Chondrocyte (in vitro differentiated cells): ENCODE measurements around the gene ITGB8. TPM values are rescaled to one million over a fixed set of nuclear protein-coding genes. Genes with fewer than 3 reads are reported as not detected.

Experiments used
- DNase-seq: peaks from one replicate; pipeline ENCODE4 v3.0.0; 2021; ENCODE audit warnings: mixed read lengths, low spot score
- H3K27ac Mint-ChIP-seq: one replicate; pipeline ENCODE4 v1.8.0; 2021; ENCODE audit warnings: mild to moderate bottlenecking, moderate library complexity, mixed read lengths; ENCODE audit not compliant: unreplicated experiment
- H3K27me3 Mint-ChIP-seq: 2 replicates; pipeline ENCODE4 v1.8.0; 2021; ENCODE audit warnings: low read depth, mixed read lengths
- H3K36me3 Mint-ChIP-seq: 2 replicates; pipeline ENCODE4 v1.8.0; 2021; ENCODE audit warnings: low read depth, mixed read lengths
- H3K4me1 Mint-ChIP-seq: 2 replicates; pipeline ENCODE4 v1.8.0; 2021; ENCODE audit warnings: low read depth, mild to moderate bottlenecking, mixed read lengths
- H3K4me3 Mint-ChIP-seq: one replicate; pipeline ENCODE4 v1.8.0; 2021; ENCODE audit warnings: mild to moderate bottlenecking, moderate library complexity, mixed read lengths; ENCODE audit not compliant: unreplicated experiment
- H3K9me3 Mint-ChIP-seq: 2 replicates; pipeline ENCODE4 v1.8.0; 2021; ENCODE audit warnings: low read depth, mixed read lengths
- CTCF ChIP-seq: fragments of 200-600 bp; sonication (generic); IDR thresholded peaks from 2 replicates; pipeline ENCODE4 v1.5.0; 2021; ENCODE audit warnings: antibody characterized with exemption, mild to moderate bottlenecking, moderate library complexity
- total RNA-seq: library from RNA; stranded (reverse); gene quantifications from 3 replicates; pipeline ENCODE4 v1.2.1, GENCODE V29; 2021

Gene ITGB8
- total RNA-seq, 1 donor from 2014 or later: 0.40 TPM

GRCh38 chr7:20313626-20314025, 17.1 kb upstream of the ITGB8 start:
- no peaks in the 10 kb centered on the region for H3K36me3 Mint-ChIP-seq
- H3K4me3 Mint-ChIP-seq: no peak overlapping the region
- no peak overlapping the region for H3K27ac Mint-ChIP-seq
- no peak for DNase-seq
- TF ChIP-seq CTCF: no peak
- no peaks in the 10 kb centered on the region for H3K9me3 Mint-ChIP-seq
- no peaks in the 10 kb centered on the region for H3K27me3 Mint-ChIP-seq
- peaks cover 4% of the 10 kb centered on the region for H3K4me1 Mint-ChIP-seq

GRCh38 chr7:20314198-20314597, 16.5 kb upstream of the ITGB8 start:
- TF ChIP-seq CTCF: no peak
- H3K4me3 Mint-ChIP-seq: no peak overlapping the region
- H3K27me3 Mint-ChIP-seq: no peaks in the 10 kb centered on the region
- H3K27ac Mint-ChIP-seq: no peak overlapping the region
- DNase-seq: no peak
- no peaks in the 10 kb centered on the region for H3K36me3 Mint-ChIP-seq
- no peaks in the 10 kb centered on the region for H3K9me3 Mint-ChIP-seq
- peaks cover 4% of the 10 kb centered on the region for H3K4me1 Mint-ChIP-seq

DNA sequence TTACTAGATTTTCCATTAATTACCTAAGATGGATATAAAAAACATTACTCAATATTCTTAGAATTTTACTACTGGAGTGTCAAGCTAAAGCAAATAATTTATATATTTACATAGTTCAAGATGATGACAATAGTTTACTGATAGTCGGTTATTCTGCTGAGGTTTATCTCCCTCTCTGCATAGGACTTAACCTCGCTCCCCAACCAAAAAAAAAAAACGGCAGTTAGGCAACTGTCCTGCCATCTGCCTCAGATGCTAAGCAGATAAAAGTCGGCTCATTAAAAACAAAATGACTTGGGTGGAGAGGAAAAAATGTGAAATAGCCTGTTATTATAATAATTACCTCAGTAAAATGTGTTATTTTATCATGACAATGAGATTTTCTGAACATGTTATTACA, 14.0 kb upstream of the ITGB8 start:
- no peak for DNase-seq
- Mint-ChIP-seq H3K9me3 (no peaks in the 10 kb centered on the region), H3K27me3 (no peaks in the 10 kb centered on the region), H3K4me1 (peaks cover 11% of the 10 kb centered on the region), H3K4me3 (no peak overlapping the region), H3K27ac (no peak overlapping the region), H3K36me3 (no peaks in the 10 kb centered on the region)
- no peak for TF ChIP-seq CTCF

DNA sequence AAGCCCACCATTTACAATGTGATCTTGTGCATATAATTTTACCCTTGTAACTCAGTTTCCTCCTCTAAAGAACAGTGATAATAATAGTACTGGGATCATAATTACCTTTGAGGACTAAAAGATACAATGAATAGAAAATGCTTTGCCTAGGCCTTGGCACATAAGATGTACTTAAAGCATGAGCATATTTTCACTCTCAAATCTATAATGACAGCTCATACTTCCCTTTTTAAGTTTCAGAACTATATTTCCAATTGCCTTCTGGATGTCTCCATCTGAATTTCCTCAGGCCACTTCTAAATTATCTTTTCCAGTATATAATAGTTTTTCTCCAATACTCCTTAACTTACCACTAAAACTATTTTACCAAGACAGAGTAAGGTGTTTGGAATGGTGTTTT, 13.3 kb upstream of the ITGB8 start:
- no peak for TF ChIP-seq CTCF
- Mint-ChIP-seq H3K27me3 (no peaks in the 10 kb centered on the region), H3K9me3 (no peaks in the 10 kb centered on the region), H3K4me3 (no peak overlapping the region), H3K36me3 (no peaks in the 10 kb centered on the region), H3K4me1 (peaks cover 11% of the 10 kb centered on the region), H3K27ac (no peak overlapping the region)
- DNase-seq: no peak

- H3K27me3 Mint-ChIP-seq: no peaks in the 10 kb centered on the region
- H3K27ac Mint-ChIP-seq: no peak overlapping the region
- H3K4me1 Mint-ChIP-seq: peaks cover 17% of the 10 kb centered on the region
- H3K4me3 Mint-ChIP-seq: no peak overlapping the region
- H3K9me3 Mint-ChIP-seq: no peaks in the 10 kb centered on the region
- DNase-seq: no peak
- TF ChIP-seq CTCF: no peak
- H3K36me3 Mint-ChIP-seq: no peaks in the 10 kb centered on the region
These were observed 11.8 kb upstream of the ITGB8 start for GRCh38 chr7:20318933-20319332.
